Sigmoid colon (tissue), 7 donors: ENCODE results near the gene SMAD9. TPM values are rescaled to one million over a fixed set of nuclear protein-coding genes. Genes with fewer than 3 reads are reported as not detected.
A peak's percentile ranks its signal among the peaks of the same experiment; 100 is the strongest.
"Not testable (repeated sequence)": the region's sequence is repeated elsewhere in the genome, so short reads cannot be mapped to it uniquely, and the experiment has no call there.

Source experiments
- DNase-seq: peaks from one replicate; pipeline ENCODE4 v3.0.0-alpha.2; 2019
- H3K27ac ChIP-seq, 4 donors: fragments of 200-600 bp; sonication (generic); one replicate each; pipeline ENCODE4 v1.5.1; 2016 to 2019; ENCODE audit warnings: mild to moderate bottlenecking in 1 of 4
- H3K27me3 ChIP-seq, 3 donors: fragments of 200-600 bp; sonication (generic); one replicate each; pipeline ENCODE4 v1.5.1; 2019; ENCODE audit warnings: mild to moderate bottlenecking in 1 of 3
- H3K36me3 ChIP-seq, 4 donors: fragments of 200-600 bp; sonication (generic); one replicate each; pipeline ENCODE4 v1.5.1; 2016 to 2019
- H3K4me1 ChIP-seq, 4 donors: fragments of 200-600 bp; sonication (generic); one replicate each; pipeline ENCODE4 v1.5.1; 2017 to 2019
- H3K4me3 ChIP-seq, 4 donors: fragments of 200-600 bp; sonication (generic); one replicate each; pipeline ENCODE4 v1.5.1; 2017 to 2019; ENCODE audit warnings: mild to moderate bottlenecking in 2 of 4, moderate library complexity in 1 of 4
- H3K9me3 ChIP-seq, 4 donors: fragments of 200-600 bp in 3 of 4; sonication (generic) in 3 of 4; one replicate each; pipeline versions ENCODE4 v1.5.1 to v1.6.1; 2013 to 2019
- EP300 ChIP-seq, 4 donors: sonication (generic); formaldehyde crosslinking; IDR thresholded peaks; one replicate each; pipeline ENCODE4 v1.6.1; 2017; ENCODE audit warnings: antibody characterized with exemption in 4 of 4
- POLR2A ChIP-seq, 2 donors: fragments of 450-650 bp; IDR thresholded peaks; one replicate each; pipeline ENCODE4 v1.6.1; 2016; ENCODE audit warnings: antibody characterized with exemption in 2 of 2, mild to moderate bottlenecking in 2 of 2, moderate library complexity in 2 of 2
- POLR2AphosphoS5 ChIP-seq, 4 donors: sonication (generic); formaldehyde crosslinking; IDR thresholded peaks; one replicate each; pipeline ENCODE4 v1.6.1; 2017; ENCODE audit warnings: antibody characterized with exemption in 4 of 4
- WGBS, 2 donors: extraction: QIAGEN DNeasy Blood & Tissue Kit; methylation state at CpG; one replicate each; pipeline ENCODE4 v1.1.7; 2013; 5-methylcytosine and 5-hydroxymethylcytosine counted together
- intact Hi-C: fragments of 100-400 bp; cut with DNase I; formaldehyde crosslinking; loops from one replicate; pipeline ENCODE4 v1.15.1; 2023
- polyA plus RNA-seq, 3 donors: library from polyadenylated mRNA; stranded (reverse); fragments of 200-250 nt; gene quantifications; one replicate each; pipeline ENCODE4 v1.2.3, GENCODE V29; 2013
- total RNA-seq, 4 donors: library from RNA; depleted of rRNA; stranded (reverse); fragments of >200 nt; gene quantifications; one replicate each; pipeline ENCODE4 v1.1.0, GENCODE V29; 2016
- TF ChIP-seq, protein P1 (sequence below), 4 experiments: fragments of 450-650 bp in 3 of 4; fragments of 200-600 bp in 1 of 4; IDR thresholded peaks; one replicate each; pipeline ENCODE4 v1.5.1; 2016 to 2019; ENCODE audit warnings: antibody characterized with exemption in 4 of 4, mild to moderate bottlenecking in 3 of 4, moderate library complexity in 2 of 4
- donor health status: healthy with polysubstance abuse.
- donor health status: Bipolar disorder and iron deficiency.
- donor health status: healthy.

Gene SMAD9
- total and polyA plus RNA-seq, 7 donors = 1.2 to 33.3 (median 21.7) TPM

DNA sequence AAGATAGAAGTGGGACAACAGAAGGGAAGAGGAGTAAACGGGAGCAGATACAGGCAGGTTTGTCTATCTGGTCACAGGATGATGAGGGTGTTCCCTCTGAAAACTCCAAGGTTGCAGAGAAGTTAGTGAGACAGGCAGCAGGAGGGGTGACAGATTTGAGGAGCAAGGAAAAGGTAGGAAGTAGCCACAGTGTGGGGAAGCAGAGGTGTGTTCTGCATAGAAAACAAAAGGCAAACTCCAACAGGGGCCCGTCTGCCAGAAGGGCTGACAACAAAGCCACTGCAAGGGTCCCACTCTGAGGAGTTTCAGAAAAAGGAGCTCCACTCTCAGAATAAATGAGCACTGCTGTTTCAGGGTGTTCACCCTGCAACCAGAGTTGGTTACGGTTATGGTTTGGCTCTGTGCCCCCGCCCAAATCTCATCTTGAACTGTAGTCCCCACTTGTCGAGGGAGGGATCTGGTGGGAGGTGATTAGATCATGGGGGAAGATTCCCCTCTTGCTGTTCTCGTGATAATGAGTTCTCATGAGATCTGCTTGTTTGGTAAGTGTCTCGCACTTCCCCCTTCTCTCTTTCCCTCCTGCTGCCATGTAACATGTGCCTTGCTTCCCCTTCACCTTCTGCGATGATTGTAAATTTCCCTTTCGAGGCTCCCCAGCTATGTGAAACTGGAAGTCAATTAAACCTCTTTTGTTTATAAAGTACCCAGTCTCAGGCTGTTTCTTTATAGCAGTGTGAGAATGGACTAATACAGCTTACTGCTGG, 32.1 kb downstream of the SMAD9 start:
- no peak for DNase-seq
- H3K4me1 ChIP-seq = peaks cover 0 to 44% (median 27%) of the 10 kb centered on the region in 4 donors
- H3K36me3 ChIP-seq = no peaks in the 10 kb centered on the region
- WGBS, 2 donors = 66 to 72% methylated on average over 9 of the region's 9 CpGs
- intact Hi-C loops = no loop called here
- no peak for TF ChIP-seq POLR2AphosphoS5 (IDR thresholded peaks at IDR 0.05)
- TF ChIP-seq EP300 (IDR thresholded peaks at IDR 0.05) = no peak
- TF ChIP-seq POLR2A (IDR thresholded peaks at IDR 0.05) = no peak
- TF ChIP-seq, protein P1, sequence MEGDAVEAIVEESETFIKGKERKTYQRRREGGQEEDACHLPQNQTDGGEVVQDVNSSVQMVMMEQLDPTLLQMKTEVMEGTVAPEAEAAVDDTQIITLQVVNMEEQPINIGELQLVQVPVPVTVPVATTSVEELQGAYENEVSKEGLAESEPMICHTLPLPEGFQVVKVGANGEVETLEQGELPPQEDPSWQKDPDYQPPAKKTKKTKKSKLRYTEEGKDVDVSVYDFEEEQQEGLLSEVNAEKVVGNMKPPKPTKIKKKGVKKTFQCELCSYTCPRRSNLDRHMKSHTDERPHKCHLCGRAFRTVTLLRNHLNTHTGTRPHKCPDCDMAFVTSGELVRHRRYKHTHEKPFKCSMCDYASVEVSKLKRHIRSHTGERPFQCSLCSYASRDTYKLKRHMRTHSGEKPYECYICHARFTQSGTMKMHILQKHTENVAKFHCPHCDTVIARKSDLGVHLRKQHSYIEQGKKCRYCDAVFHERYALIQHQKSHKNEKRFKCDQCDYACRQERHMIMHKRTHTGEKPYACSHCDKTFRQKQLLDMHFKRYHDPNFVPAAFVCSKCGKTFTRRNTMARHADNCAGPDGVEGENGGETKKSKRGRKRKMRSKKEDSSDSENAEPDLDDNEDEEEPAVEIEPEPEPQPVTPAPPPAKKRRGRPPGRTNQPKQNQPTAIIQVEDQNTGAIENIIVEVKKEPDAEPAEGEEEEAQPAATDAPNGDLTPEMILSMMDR (IDR thresholded peaks at IDR 0.05) = no peak
- peak overlapping the region in 3 of 4 donors; percentile 9 to 28 (median 11) for H3K27ac ChIP-seq
- H3K4me3 ChIP-seq = no peak overlapping the region
- no peaks in the 10 kb centered on the region for H3K9me3 ChIP-seq
- H3K27me3 ChIP-seq = no peaks in the 10 kb centered on the region

DNA sequence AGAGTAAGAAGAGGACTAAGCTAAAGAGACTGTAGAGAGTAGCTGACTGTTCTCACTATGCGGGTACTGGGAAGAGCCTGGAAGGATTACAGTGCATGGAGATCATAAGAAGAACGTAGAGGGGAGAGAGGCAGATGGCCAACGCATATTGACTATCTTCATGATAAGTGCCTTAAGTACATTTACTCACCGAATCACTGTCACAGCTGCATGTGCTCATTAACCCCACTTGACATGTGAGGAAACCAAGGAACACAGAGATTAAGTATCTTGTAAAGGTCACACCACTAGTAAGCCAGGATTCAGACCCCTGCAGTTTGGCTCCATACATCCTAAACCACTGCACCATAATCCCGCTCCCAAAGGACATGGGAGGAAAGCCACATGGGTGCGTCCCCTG, 34.1 kb downstream of the SMAD9 start:
- Histone ChIP-seq H3K4me3 (no peak overlapping the region), H3K9me3 (no peaks in the 10 kb centered on the region), H3K27ac (no peak overlapping the region), H3K4me1 (peaks cover 0 to 39% (median 15%) of the 10 kb centered on the region in 4 donors), H3K36me3 (no peaks in the 10 kb centered on the region), H3K27me3 (no peaks in the 10 kb centered on the region)
- TF ChIP-seq EP300 (IDR thresholded peaks at IDR 0.05) (no peak), POLR2A (IDR thresholded peaks at IDR 0.05) (no peak), POLR2AphosphoS5 (IDR thresholded peaks at IDR 0.05) (no peak)
- TF ChIP-seq, protein P1 (IDR thresholded peaks at IDR 0.05) = no peak
- WGBS, 2 donors = 88 to 89% methylated on average over 6 of the region's 6 CpGs
- intact Hi-C loops = no loop called here
- DNase-seq = no peak

GRCh38 chr13:36884235-36884634, 35.8 kb downstream of the SMAD9 start:
- peaks cover 0 to 34% (median 11%) of the 10 kb centered on the region in 4 donors for H3K4me1 ChIP-seq
- TF ChIP-seq POLR2A (IDR thresholded peaks at IDR 0.05) = no peak
- TF ChIP-seq, protein P1 (IDR thresholded peaks at IDR 0.05) = no peak
- TF ChIP-seq POLR2AphosphoS5 (IDR thresholded peaks at IDR 0.05) = no peak
- no peak for TF ChIP-seq EP300 (IDR thresholded peaks at IDR 0.05)

DNA sequence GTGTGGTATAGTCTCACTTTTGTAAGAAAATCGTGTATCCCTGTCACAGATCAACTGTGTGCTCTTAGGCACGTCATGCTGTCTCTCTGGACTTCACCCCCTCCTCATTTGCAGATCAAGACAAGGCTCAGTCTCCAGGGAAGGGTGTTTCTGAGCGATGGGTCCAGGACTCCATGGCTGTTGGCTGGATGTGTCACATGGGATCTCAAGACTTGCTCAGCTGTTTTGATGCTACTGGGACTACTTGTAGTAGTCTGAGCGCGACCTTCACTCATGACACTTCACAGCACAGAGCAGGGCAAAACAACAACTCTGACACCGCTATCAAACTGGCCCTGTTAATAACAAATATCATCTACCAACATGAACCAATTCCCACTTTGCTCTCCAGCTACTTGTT, 36.2 kb downstream of the SMAD9 start:
- no peak for DNase-seq
- Histone ChIP-seq H3K4me3 (no peak overlapping the region), H3K27ac (no peak overlapping the region), H3K36me3 (no peaks in the 10 kb centered on the region), H3K9me3 (no peaks in the 10 kb centered on the region), H3K27me3 (no peaks in the 10 kb centered on the region), H3K4me1 (peaks cover 0 to 31% (median 11%) of the 10 kb centered on the region in 4 donors)
- 84 to 92% methylated on average over 6 of the region's 6 CpGs for WGBS, 2 donors
- TF ChIP-seq, protein P1 (IDR thresholded peaks at IDR 0.05) = no peak
- TF ChIP-seq POLR2A (IDR thresholded peaks at IDR 0.05) (no peak), POLR2AphosphoS5 (IDR thresholded peaks at IDR 0.05) (no peak), EP300 (IDR thresholded peaks at IDR 0.05) (no peak)
- intact Hi-C loops = no loop called here

More at GRCh38 chr13:36884235-36884634, 35.8 kb downstream of the SMAD9 start:
- WGBS, 2 donors = 88 to 91% methylated on average over 6 of the region's 6 CpGs
- Histone ChIP-seq H3K36me3 (no peaks in the 10 kb centered on the region), H3K9me3 (no peaks in the 10 kb centered on the region), H3K27me3 (no peaks in the 10 kb centered on the region), H3K4me3 (no peak overlapping the region), H3K27ac (no peak overlapping the region)
- intact Hi-C loops = no loop called here
- DNase-seq = no peak

- H3K9me3 ChIP-seq, intact Hi-C loops, H3K27ac ChIP-seq, H3K4me3 ChIP-seq, DNase-seq, H3K27me3 ChIP-seq, H3K36me3 ChIP-seq: not testable (repeated sequence)
- 61 to 80% methylated on average over 5 of the region's 5 CpGs for WGBS, 2 donors
- peaks cover 0 to 26% (median 9%) of the 10 kb centered on the region in 4 donors for H3K4me1 ChIP-seq
Measured at GRCh38 chr13:36883392-36883791, 36.6 kb downstream of the SMAD9 start.
